Breast epithelium (tissue), 4 donors: Measurements from ENCODE around the gene ANXA6. TPM values are rescaled to one million over a fixed set of nuclear protein-coding genes. Genes with fewer than 3 reads are reported as not detected.

Experiments used
- DNase-seq, 2 donors: peaks; one replicate each; pipeline ENCODE4 v3.0.0-alpha.2; 2019; ENCODE audit warnings: low spot score in 2 of 2
- H3K27ac ChIP-seq, 2 donors: fragments of 200-600 bp; sonication (generic) in 1 of 2; one replicate each; pipeline ENCODE4 v1.5.1; 2016 to 2019; ENCODE audit warnings: mild to moderate bottlenecking in 1 of 2
- H3K27me3 ChIP-seq, 2 donors: fragments of 200-600 bp; sonication (generic) in 1 of 2; one replicate each; pipeline versions ENCODE4 v1.5.1 to v1.6.0; 2017 to 2019; ENCODE audit warnings: control low read depth in 1 of 2, mild to moderate bottlenecking in 1 of 2
- H3K36me3 ChIP-seq: fragments of 200-600 bp; one replicate; pipeline ENCODE4 v1.5.1; 2019
- H3K4me1 ChIP-seq, 2 donors: fragments of 200-600 bp; sonication (generic); one replicate each; pipeline ENCODE4 v1.5.1; 2016 to 2019; ENCODE audit warnings: control low read depth in 1 of 2
- H3K4me3 ChIP-seq, 3 donors: fragments of 200-600 bp; sonication (generic); 1 replicate in 2 of 3; 2 replicates in 1 of 3; pipeline ENCODE4 v1.5.1; 2016 to 2019; ENCODE audit warnings: mild to moderate bottlenecking in 3 of 3, moderate library complexity in 2 of 3
- H3K9me3 ChIP-seq, 2 donors: fragments of 200-600 bp; sonication (generic) in 1 of 2; one replicate each; pipeline ENCODE4 v1.5.1; 2016 to 2019; ENCODE audit warnings: control low read depth in 1 of 2
- CTCF ChIP-seq, 3 donors: fragments of 450-650 bp; IDR thresholded peaks; one replicate each; pipeline ENCODE4 v1.5.1; 2016 to 2017; ENCODE audit warnings: antibody characterized with exemption in 3 of 3, mild to moderate bottlenecking in 3 of 3, moderate library complexity in 3 of 3
- POLR2A ChIP-seq: fragments of 450-650 bp; IDR thresholded peaks from one replicate; pipeline ENCODE4 v1.6.1; 2016; ENCODE audit warnings: antibody characterized with exemption, mild to moderate bottlenecking, moderate library complexity
- POLR2AphosphoS5 ChIP-seq, 3 donors: sonication (generic); formaldehyde crosslinking; IDR thresholded peaks; one replicate each; pipeline ENCODE4 v1.6.1; 2017; ENCODE audit warnings: antibody characterized with exemption in 3 of 3
- intact Hi-C: fragments of 100-400 bp; cut with DNase I; formaldehyde crosslinking; loops from one replicate; pipeline ENCODE4 v1.15.1; 2023; ENCODE audit warnings: low total_unique reads
- total RNA-seq, 3 donors: library from RNA; depleted of rRNA; stranded (reverse); fragments of >200 nt; gene quantifications; one replicate each; pipeline ENCODE4 v1.1.0, GENCODE V29; 2016

ANXA6 gene
- total RNA-seq, 3 donors from 2014 or later, result 206 to 320 (median 276) TPM

DNA sequence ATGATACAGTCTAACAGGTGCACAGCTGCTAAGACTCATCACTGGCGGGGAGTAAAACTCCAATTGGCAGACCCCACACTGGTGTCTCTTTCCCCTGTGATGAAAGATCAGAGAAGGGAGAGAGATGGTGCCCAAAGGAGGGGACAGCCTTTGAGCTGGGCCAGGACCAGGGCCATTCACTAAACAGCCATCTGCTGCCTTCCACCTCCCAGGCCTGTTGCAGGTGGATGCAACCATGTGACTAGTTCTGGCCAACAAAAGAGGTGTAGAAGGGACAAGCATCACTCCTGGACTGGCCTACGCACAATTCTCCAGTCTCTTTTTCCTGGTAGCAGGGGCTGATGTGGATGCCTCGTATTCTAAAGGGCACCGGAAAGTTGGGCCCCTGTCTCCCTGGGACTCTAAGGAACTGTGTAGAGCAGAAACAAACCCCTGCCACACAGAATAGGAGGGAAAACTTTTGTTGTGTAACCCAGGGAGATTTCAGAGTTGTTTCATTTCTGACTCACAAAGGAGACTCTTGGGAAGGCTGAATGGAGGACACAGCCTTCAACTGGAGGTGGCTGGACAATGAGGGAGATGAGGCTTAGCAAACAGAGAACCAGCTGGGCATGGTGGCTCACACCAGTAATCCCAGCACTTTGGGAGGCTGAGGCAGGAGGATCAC, 103.7 kb downstream of the ANXA6 start:
- no peak overlapping the region for H3K27ac ChIP-seq
- TF ChIP-seq POLR2A, result no peak
- no peak for TF ChIP-seq CTCF (IDR thresholded peaks at IDR 0.05)
- no peak for TF ChIP-seq POLR2AphosphoS5 (IDR thresholded peaks at IDR 0.05)
- DNase-seq, result no peak
- no peaks in the 10 kb centered on the region for H3K27me3 ChIP-seq
- H3K4me3 ChIP-seq, result no peak overlapping the region
- H3K4me1 ChIP-seq, result no peaks in the 10 kb centered on the region
- no peaks in the 10 kb centered on the region for H3K36me3 ChIP-seq
- H3K9me3 ChIP-seq, result no peaks in the 10 kb centered on the region
- intact Hi-C loops, result loop anchor here (2.0 kb wide), 1 partner anchor 55 kb away; no protein-coding TSS in a partner anchor

DNA sequence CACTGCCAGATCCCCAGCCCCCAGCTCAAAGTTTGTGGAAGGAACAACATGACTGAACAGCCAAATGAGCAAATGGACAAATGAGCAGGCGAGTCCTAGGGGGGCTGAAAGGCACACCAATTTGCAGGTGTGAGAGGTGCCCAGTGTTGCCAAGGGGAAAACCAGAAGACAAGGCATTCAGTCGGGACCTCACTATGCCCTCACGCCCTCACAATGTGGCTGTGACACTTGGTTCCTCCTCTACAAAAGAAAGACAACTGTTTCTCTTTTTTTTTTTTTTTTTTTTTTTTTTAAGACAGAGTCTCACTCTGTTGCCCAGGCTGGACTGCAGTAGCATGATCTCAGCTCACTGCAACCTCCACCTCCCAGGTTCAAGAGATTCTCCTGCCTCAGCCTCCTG, 104.7 kb downstream of the ANXA6 start:
- no peak overlapping the region for H3K27ac ChIP-seq
- intact Hi-C loops, result loop anchor here (2.0 kb wide), 1 partner anchor 56 kb away; no protein-coding TSS in a partner anchor
- no peaks in the 10 kb centered on the region for H3K9me3 ChIP-seq
- H3K36me3 ChIP-seq, result no peaks in the 10 kb centered on the region
- H3K4me3 ChIP-seq, result no peak overlapping the region
- no peaks in the 10 kb centered on the region for H3K27me3 ChIP-seq
- no peak for DNase-seq
- no peak for TF ChIP-seq POLR2A
- no peak for TF ChIP-seq POLR2AphosphoS5 (IDR thresholded peaks at IDR 0.05)
- no peak for TF ChIP-seq CTCF (IDR thresholded peaks at IDR 0.05)
- H3K4me1 ChIP-seq, result no peaks in the 10 kb centered on the region

DNA sequence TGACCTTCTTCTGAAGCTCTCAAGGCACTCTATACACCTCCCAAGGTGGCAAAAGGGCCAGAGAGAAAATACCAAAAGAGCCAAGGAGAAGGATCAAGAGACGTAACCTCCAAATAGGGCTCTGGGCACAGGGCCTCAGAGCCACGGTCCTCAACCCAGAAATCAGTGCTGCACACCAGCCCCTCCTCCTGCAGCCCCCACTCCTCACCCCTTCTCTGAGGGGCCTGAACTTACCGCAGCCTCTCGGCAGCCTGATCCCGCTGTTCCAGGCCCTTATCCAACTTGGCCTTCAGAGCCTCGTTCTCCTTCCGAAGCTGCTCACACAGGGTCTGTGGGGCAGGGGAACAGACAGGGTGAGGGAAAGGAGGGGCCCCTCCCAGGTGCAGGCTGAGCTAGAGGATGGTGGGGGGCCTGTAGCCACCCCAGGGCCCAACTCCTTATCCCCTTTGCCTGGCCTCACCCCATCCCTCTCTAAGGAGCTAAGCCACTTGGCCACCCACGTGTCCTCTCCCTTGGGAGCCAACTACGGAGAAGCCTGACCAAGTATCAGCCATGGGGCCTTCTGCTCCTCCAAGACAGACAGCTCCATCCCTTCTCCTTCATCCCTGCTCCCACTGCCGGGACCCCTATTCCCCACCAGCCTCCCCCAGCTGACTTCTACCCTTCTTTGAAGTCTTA, 105.5 kb downstream of the ANXA6 start:
- Histone ChIP-seq H3K4me3 (no peak overlapping the region), H3K27ac (peak overlapping the region in 1 of 2 donors; percentile 44), H3K36me3 (no peaks in the 10 kb centered on the region), H3K4me1 (no peaks in the 10 kb centered on the region), H3K27me3 (no peaks in the 10 kb centered on the region), H3K9me3 (no peaks in the 10 kb centered on the region)
- no peak for DNase-seq
- TF ChIP-seq CTCF (IDR thresholded peaks at IDR 0.05), result no peak
- TF ChIP-seq POLR2AphosphoS5 (IDR thresholded peaks at IDR 0.05), result no peak
- TF ChIP-seq POLR2A, result no peak
- intact Hi-C loops, result loop anchor here (2.0 kb wide), 1 partner anchor 57 kb away; no protein-coding TSS in a partner anchor

- Histone ChIP-seq H3K36me3 (no peaks in the 10 kb centered on the region), H3K9me3 (no peaks in the 10 kb centered on the region), H3K27me3 (no peaks in the 10 kb centered on the region), H3K4me1 (no peaks in the 10 kb centered on the region), H3K27ac (peak overlapping the region in 1 of 2 donors; percentile 44), H3K4me3 (no peak overlapping the region)
- intact Hi-C loops, result no loop called here
- peak; percentile 49 to 77 for DNase-seq
- TF ChIP-seq POLR2A (no peak), CTCF (IDR thresholded peaks at IDR 0.05) (peak; percentile 71 to 85 (median 81)), POLR2AphosphoS5 (IDR thresholded peaks at IDR 0.05) (peak in 2 of 3 donors; percentile 4 to 51)
Measured at GRCh38 chr5:151051066-151051930, 106.3 kb downstream of the ANXA6 start.

Other genes starting within 250 kb of the ANXA6 start
- gene GPX3, start 137.2 kb downstream of the ANXA6 start, total RNA-seq, result 1,000 to 10,000 TPM; 1,215 to 5,290 (median 2,830) TPM
- 100 to 1,000 TPM in 1 of 3 donors, 10 to 100 TPM in 2; 65.3 to 221 (median 91.8) TPM for gene TNIP1, start 76.7 kb downstream of the ANXA6 start, total RNA-seq
- 100 to 1,000 TPM in 1 of 3 donors, 10 to 100 TPM in 2; 47.4 to 201 (median 97.0) TPM for gene CCDC69, start 66.3 kb upstream of the ANXA6 start, total RNA-seq
- 10 to 100 TPM; 35.1 to 58.0 (median 43.8) TPM for gene GM2A, start 95.4 kb upstream of the ANXA6 start, total RNA-seq
- not detected for gene SLC36A3, start 146.0 kb upstream of the ANXA6 start, total RNA-seq
- under 1 TPM in 1 of 3 donors, not detected in 2; 0.16 TPM for gene SLC36A2, start 189.8 kb upstream of the ANXA6 start, total RNA-seq